GM12872 (cell line): ENCODE measurements around the gene CTU1.

Experiments used
- CTCF ChIP-seq: IDR thresholded peaks from 3 replicates; pipeline ENCODE4 v1.5.1; 2011; ENCODE audit warnings: low read depth, mild to moderate bottlenecking, low read length, moderate library complexity; ENCODE audit not compliant: insufficient read depth

CTU1 gene

GRCh38 chr19:51081476-51081875 lies 26.7 kb downstream of the CTU1 start:
- TF ChIP-seq CTCF: no peak

GRCh38 chr19:51079481-51080110 lies 28.6 kb downstream of the CTU1 start:
- TF ChIP-seq CTCF: no peak

GRCh38 chr19:51078731-51079130 lies 29.5 kb downstream of the CTU1 start:
- no peak for TF ChIP-seq CTCF

GRCh38 chr19:51078104-51078503 lies 30.1 kb downstream of the CTU1 start:
- no peak for TF ChIP-seq CTCF

- no peak for TF ChIP-seq CTCF
Observed at GRCh38 chr19:51076631-51077213, 31.5 kb downstream of the CTU1 start.

GRCh38 chr19:51075998-51076397 lies 32.2 kb downstream of the CTU1 start:
- TF ChIP-seq CTCF: no peak

- no peak for TF ChIP-seq CTCF
Observed at GRCh38 chr19:51071095-51071405, 37.2 kb downstream of the CTU1 start.
